Astrocyte of the cerebellum (primary cell): ENCODE data around the gene PLK5.

Experiments
- DNase-seq: peaks from one replicate; pipeline ENCODE4 v3.0.0-alpha.2; 2011; ENCODE audit warnings: low read depth
- H3K4me3 ChIP-seq: 2 replicates; pipeline ENCODE4 v1.5.1; 2011; ENCODE audit warnings: mild to moderate bottlenecking, low read depth, low read length, moderate library complexity
- in situ Hi-C: cut with HindIII; loops from 2 replicates; pipeline ENCODE4 v1.10.0; 2017; ENCODE audit warnings: low sequenced_read_pairs
- TF ChIP-seq, protein P1 (sequence below): IDR thresholded peaks from 2 replicates; pipeline ENCODE4 v1.5.1; 2012; ENCODE audit warnings: low read length, low read depth, moderate library complexity, mild to moderate bottlenecking; ENCODE audit errors: missing control alignments

PLK5 gene

DNA sequence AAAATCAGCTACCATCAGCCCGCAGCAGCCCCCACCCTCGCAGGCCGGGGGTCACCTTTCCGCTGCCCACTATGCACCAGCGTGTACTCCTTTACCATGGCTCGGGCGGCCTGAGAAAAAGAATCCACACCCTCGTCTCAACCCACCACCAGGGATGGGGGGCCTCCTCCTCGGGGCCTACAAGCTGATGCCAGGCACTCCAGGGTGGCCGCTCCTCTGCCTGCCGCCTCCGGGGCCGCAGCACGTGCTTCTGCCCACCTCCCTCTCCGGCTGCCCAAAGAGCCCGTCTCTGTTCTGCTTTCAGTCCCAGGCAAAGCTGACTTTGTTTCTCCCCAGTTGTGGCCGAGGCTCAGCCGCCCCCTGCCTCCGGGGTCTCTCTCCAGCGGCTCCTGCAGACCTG, 55.3 kb downstream of the PLK5 start:
- TF ChIP-seq, protein P1, sequence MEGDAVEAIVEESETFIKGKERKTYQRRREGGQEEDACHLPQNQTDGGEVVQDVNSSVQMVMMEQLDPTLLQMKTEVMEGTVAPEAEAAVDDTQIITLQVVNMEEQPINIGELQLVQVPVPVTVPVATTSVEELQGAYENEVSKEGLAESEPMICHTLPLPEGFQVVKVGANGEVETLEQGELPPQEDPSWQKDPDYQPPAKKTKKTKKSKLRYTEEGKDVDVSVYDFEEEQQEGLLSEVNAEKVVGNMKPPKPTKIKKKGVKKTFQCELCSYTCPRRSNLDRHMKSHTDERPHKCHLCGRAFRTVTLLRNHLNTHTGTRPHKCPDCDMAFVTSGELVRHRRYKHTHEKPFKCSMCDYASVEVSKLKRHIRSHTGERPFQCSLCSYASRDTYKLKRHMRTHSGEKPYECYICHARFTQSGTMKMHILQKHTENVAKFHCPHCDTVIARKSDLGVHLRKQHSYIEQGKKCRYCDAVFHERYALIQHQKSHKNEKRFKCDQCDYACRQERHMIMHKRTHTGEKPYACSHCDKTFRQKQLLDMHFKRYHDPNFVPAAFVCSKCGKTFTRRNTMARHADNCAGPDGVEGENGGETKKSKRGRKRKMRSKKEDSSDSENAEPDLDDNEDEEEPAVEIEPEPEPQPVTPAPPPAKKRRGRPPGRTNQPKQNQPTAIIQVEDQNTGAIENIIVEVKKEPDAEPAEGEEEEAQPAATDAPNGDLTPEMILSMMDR, result no peak
- in situ Hi-C loops, result no loop called here
- no peak overlapping the region for H3K4me3 ChIP-seq
- no peak for DNase-seq

DNA sequence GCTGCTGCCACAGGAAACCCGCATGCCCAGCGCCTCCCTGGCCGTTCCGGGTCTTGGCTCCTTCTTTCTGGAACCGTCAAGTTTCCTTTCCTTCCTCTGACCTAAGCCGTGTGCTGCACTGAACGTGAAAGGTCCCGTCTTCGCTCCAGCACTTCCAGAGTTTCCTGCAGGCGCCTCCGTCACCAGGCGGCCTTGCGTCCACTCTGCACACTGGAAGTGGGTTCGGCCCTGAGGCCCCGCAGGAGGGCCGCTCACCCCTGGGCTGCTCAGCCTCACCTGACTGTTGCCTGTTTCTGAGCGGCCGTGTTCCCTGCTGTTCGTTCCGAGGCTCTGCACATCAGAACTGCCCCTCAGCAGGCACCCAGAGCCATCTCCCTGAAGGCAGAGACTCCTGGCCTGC, 56.5 kb downstream of the PLK5 start:
- TF ChIP-seq, protein P1, result no peak
- no peak for DNase-seq
- in situ Hi-C loops, result no loop called here
- no peak overlapping the region for H3K4me3 ChIP-seq

DNA sequence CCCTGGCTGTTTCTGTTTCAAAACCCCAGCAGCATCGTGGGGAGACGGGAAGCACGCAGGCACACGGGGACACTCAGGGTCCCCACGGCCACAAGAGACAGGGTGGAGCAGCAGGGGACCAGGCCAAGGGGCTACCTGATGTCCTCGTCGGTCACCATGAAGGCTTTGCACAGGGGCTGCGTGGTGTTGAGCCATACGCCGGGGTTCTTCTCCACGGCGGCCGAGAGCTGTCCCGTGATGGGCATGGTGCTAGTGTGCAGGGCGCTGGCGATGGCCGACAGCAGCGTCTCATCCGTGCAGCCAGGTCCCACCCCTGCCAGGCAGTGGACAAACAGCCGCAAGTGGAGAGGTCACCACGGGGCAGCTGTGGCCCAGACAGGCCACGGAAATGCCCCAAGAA, 57.1 kb downstream of the PLK5 start:
- TF ChIP-seq, protein P1, result no peak
- no peak overlapping the region for H3K4me3 ChIP-seq
- in situ Hi-C loops, result no loop called here
- no peak for DNase-seq

DNA sequence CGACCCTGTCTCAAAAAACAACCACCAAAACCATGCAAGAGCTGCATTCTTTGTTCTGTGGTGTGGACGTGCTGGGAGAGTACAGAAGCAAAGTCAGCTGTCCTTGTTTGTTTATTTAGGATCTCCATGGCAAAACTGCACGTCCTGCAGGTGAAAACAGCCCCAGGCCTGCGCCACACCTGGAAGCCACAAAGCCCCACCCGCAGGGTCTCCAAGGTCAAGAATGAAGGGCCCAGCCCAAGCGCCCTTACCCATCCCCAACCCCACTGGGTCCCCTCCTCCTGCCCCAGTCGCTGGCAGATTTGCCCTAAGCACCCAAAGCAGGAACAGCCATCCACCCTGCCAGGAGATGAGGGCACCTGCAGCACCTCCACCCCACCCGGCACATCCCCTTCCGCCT, 58.3 kb downstream of the PLK5 start:
- in situ Hi-C loops, result no loop called here
- no peak overlapping the region for H3K4me3 ChIP-seq
- no peak for DNase-seq
- TF ChIP-seq, protein P1, result no peak

DNA sequence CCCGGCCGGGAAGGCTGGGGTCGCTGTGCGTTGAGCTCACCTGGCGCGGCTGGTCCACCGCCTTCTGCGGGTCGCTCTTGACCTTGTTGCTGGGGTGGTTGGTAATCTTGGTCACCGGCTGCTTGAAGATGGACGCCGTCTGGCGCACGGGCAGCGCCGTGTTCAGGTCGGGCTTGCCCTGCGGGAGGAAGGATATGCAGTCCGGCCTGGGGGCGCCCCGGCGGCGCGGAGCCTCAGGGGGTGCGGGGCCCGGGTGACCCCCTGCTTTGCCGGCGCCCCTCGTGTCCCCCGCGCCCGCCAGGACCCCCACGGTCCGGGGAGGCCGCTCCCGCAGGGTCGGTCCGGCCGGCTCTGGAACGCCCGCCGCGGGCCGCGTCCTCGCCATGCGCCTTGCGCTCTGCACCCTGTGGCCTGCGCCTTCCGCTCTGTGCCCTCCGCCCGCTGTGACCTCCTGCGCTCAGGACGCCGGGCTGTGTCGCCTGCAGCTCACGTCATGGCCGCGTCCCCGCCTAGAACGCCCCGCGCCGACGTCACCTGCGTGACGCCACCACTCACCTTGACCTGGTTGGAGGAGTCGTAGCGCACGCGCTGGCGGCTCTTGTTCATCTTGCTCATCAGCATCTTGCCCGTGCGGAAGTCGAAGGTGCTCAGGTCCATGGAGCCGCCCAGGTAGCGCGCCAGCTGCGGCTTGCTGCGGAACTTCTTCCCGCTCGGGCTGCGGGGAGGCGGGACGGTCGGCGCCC, 60.8 kb downstream of the PLK5 start:
- in situ Hi-C loops, result no loop called here
- no peak overlapping the region for H3K4me3 ChIP-seq
- TF ChIP-seq, protein P1, result no peak
- DNase-seq, result no peak

DNA sequence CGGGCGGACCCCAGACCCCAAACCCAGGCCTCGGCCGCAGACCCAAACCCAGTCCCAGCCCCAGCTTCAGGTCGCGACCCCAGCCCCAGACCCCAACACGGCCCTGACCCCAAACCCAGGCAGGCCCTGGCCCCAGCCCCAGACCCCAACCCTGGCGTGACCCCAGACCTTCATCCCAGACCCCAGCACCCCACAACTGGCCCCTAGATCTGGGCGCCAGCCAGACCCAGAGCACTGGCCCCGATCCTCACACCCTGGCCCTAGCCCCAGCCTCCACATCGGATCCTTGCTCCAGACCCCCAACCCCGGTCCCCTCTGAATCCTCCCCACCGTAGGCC, 61.3 kb downstream of the PLK5 start:
- TF ChIP-seq, protein P1, result no peak
- in situ Hi-C loops, result no loop called here
- no peak overlapping the region for H3K4me3 ChIP-seq
- no peak for DNase-seq
